ENCODE data around the gene DMAC2.
"Not testable (repeated sequence)": the region's sequence is repeated elsewhere in the genome, so short reads cannot be mapped to it uniquely, and the experiment has no call there.

Gene DMAC2

GRCh38 chr19:41449865-41450178 is 10.1 kb upstream of the DMAC2 start:
- no peaks in the 10 kb centered on the region for H3K36me3 Mint-ChIP-seq
- peak overlapping the region; percentile 62 for H3K27ac Mint-ChIP-seq
- peaks cover 7% of the 10 kb centered on the region for H3K4me1 Mint-ChIP-seq
- no peaks in the 10 kb centered on the region for H3K9me3 Mint-ChIP-seq
- peaks cover 1% of the 10 kb centered on the region for H3K27me3 Mint-ChIP-seq
- no peak overlapping the region for H3K4me3 Mint-ChIP-seq

GRCh38 chr19:41449079-41449864 is 9.6 kb upstream of the DMAC2 start:
- peak overlapping the region; percentile 83 for H3K4me3 Mint-ChIP-seq
- H3K27ac Mint-ChIP-seq: peak overlapping the region; percentile 62
- H3K4me1 Mint-ChIP-seq: peaks cover 7% of the 10 kb centered on the region
- H3K36me3 Mint-ChIP-seq: no peaks in the 10 kb centered on the region
- peaks cover 1% of the 10 kb centered on the region for H3K27me3 Mint-ChIP-seq
- H3K9me3 Mint-ChIP-seq: no peaks in the 10 kb centered on the region

- peak overlapping the region; percentile 30 for H3K4me3 Mint-ChIP-seq
Measured at GRCh38 chr19:41447732-41448332, 8.1 kb upstream of the DMAC2 start.

GRCh38 chr19:41445575-41445974 is 5.9 kb upstream of the DMAC2 start:
- Mint-ChIP-seq H3K27me3 (peaks cover 1% of the 10 kb centered on the region), H3K9me3 (no peaks in the 10 kb centered on the region), H3K4me1 (peaks cover 7% of the 10 kb centered on the region), H3K4me3 (no peak overlapping the region), H3K27ac (no peak overlapping the region), H3K36me3 (no peaks in the 10 kb centered on the region)

More at GRCh38 chr19:41447732-41448332, 8.1 kb upstream of the DMAC2 start:
- H3K27me3 Mint-ChIP-seq: peaks cover 1% of the 10 kb centered on the region
- H3K9me3 Mint-ChIP-seq: no peaks in the 10 kb centered on the region
- H3K4me1 Mint-ChIP-seq: peaks cover 7% of the 10 kb centered on the region
- no peaks in the 10 kb centered on the region for H3K36me3 Mint-ChIP-seq
- H3K27ac Mint-ChIP-seq: no peak overlapping the region

- H3K27me3 Mint-ChIP-seq: no peaks in the 10 kb centered on the region
- no peaks in the 10 kb centered on the region for H3K9me3 Mint-ChIP-seq
- no peaks in the 10 kb centered on the region for H3K36me3 Mint-ChIP-seq
- H3K4me3 Mint-ChIP-seq: no peak overlapping the region
- no peaks in the 10 kb centered on the region for H3K4me1 Mint-ChIP-seq
- peak overlapping the region; percentile 59 for H3K27ac Mint-ChIP-seq
Measured at GRCh38 chr19:41443813-41444455, 4.2 kb upstream of the DMAC2 start.

GRCh38 chr19:41442473-41443355 is 3.0 kb upstream of the DMAC2 start, which contains the start of gene ERICH4:
Gene ERICH4, plus strand, starts transcription at chr19:41443156. Its CDS starts 14 bp downstream, at chr19:41443170.
- Mint-ChIP-seq H3K27me3 (no peaks in the 10 kb centered on the region), H3K4me1 (peaks cover 3% of the 10 kb centered on the region), H3K4me3 (no peak within 1 kb of the TSS), H3K36me3 (peaks cover 2% of the 10 kb centered on the region), H3K9me3 (no peaks in the 10 kb centered on the region), H3K27ac (peak within 1 kb of the TSS; percentile 59)

GRCh38 chr19:41441321-41441945 is 1.7 kb upstream of the DMAC2 start:
- H3K36me3 Mint-ChIP-seq: peaks cover 5% of the 10 kb centered on the region
- H3K4me1 Mint-ChIP-seq: peaks cover 6% of the 10 kb centered on the region
- no peaks in the 10 kb centered on the region for H3K27me3 Mint-ChIP-seq
- H3K4me3 Mint-ChIP-seq: no peak overlapping the region
- peak overlapping the region; percentile 10 for H3K27ac Mint-ChIP-seq
- H3K9me3 Mint-ChIP-seq: no peaks in the 10 kb centered on the region

GRCh38 chr19:41437944-41438574 is 1.7 kb downstream of the DMAC2 start:
- Mint-ChIP-seq H3K9me3 (no peaks in the 10 kb centered on the region), H3K36me3 (peaks cover 6% of the 10 kb centered on the region), H3K27ac (peak overlapping the region; percentile 70), H3K4me3 (no peak overlapping the region), H3K4me1 (peaks cover 10% of the 10 kb centered on the region), H3K27me3 (no peaks in the 10 kb centered on the region)

GRCh38 chr19:41436674-41436951 is 3.1 kb downstream of the DMAC2 start:
- peak overlapping the region; percentile 9 for H3K4me3 Mint-ChIP-seq
- no peak overlapping the region for H3K27ac Mint-ChIP-seq
- H3K9me3 Mint-ChIP-seq: no peaks in the 10 kb centered on the region
- no peaks in the 10 kb centered on the region for H3K27me3 Mint-ChIP-seq
- peaks cover 10% of the 10 kb centered on the region for H3K4me1 Mint-ChIP-seq
- peaks cover 6% of the 10 kb centered on the region for H3K36me3 Mint-ChIP-seq

- Mint-ChIP-seq H3K4me1 (peaks cover 10% of the 10 kb centered on the region), H3K27ac (no peak overlapping the region), H3K27me3 (no peaks in the 10 kb centered on the region), H3K4me3 (peak overlapping the region; percentile 9), H3K36me3 (peaks cover 6% of the 10 kb centered on the region), H3K9me3 (no peaks in the 10 kb centered on the region)
Measured at GRCh38 chr19:41435936-41436673, 3.6 kb downstream of the DMAC2 start.

GRCh38 chr19:41435376-41435775 is 4.3 kb downstream of the DMAC2 start:
- H3K4me3 Mint-ChIP-seq, H3K27me3 Mint-ChIP-seq, H3K4me1 Mint-ChIP-seq, H3K36me3 Mint-ChIP-seq, H3K9me3 Mint-ChIP-seq, H3K27ac Mint-ChIP-seq: not testable (repeated sequence)

- Mint-ChIP-seq H3K27me3 (no peaks in the 10 kb centered on the region), H3K36me3 (peaks cover 6% of the 10 kb centered on the region), H3K27ac (peak overlapping the region; percentile 47), H3K4me1 (peaks cover 10% of the 10 kb centered on the region), H3K9me3 (no peaks in the 10 kb centered on the region), H3K4me3 (no peak overlapping the region)
Measured at GRCh38 chr19:41434450-41434849, 5.3 kb downstream of the DMAC2 start.

- no peaks in the 10 kb centered on the region for H3K9me3 Mint-ChIP-seq
- no peak overlapping the region for H3K4me3 Mint-ChIP-seq
- H3K36me3 Mint-ChIP-seq: peaks cover 4% of the 10 kb centered on the region
- H3K27me3 Mint-ChIP-seq: no peaks in the 10 kb centered on the region
- H3K27ac Mint-ChIP-seq: no peak overlapping the region
- H3K4me1 Mint-ChIP-seq: peaks cover 20% of the 10 kb centered on the region
Measured at GRCh38 chr19:41433171-41433570, 6.5 kb downstream of the DMAC2 start.
